Keratinocyte (primary cell): ENCODE measurements around the gene ANKS1A. TPM values are rescaled to one million over a fixed set of nuclear protein-coding genes. Genes with fewer than 3 reads are reported as not detected.

Source experiments
- DNase-seq: peaks from one replicate; pipeline ENCODE4 v3.0.0-alpha.2; 2011; ENCODE audit warnings: low read depth, missing footprints, low spot score
- FAIRE-seq: peaks from 2 replicates; lab custom pipeline; 2011; peaks lifted over from hg19 to GRCh38; lab: Jason Lieb, UNC
- H2AFZ ChIP-seq: 2 replicates; pipeline ENCODE4 v1.6.0; 2012; ENCODE audit warnings: low read length, control low read depth, inconsistent platforms; ENCODE audit not compliant: control insufficient read depth
- H3K27ac ChIP-seq: 2 replicates; pipeline ENCODE4 v1.5.1; 2011; ENCODE audit warnings: low read length; ENCODE audit not compliant: control insufficient read depth, insufficient read depth
- H3K27me3 ChIP-seq: 3 replicates; pipeline ENCODE4 v1.6.0; 2011; ENCODE audit warnings: low read length; ENCODE audit not compliant: control insufficient read depth, insufficient read depth; ENCODE audit errors: extremely low read depth
- H3K36me3 ChIP-seq, 2 experiments: 2 replicates in 1 of 2; 3 replicates in 1 of 2; pipeline ENCODE4 v1.5.1; 2011; ENCODE audit warnings: low read length in 2 of 2, mild to moderate bottlenecking in 1 of 2; ENCODE audit not compliant: control insufficient read depth in 2 of 2, insufficient read depth in 2 of 2; ENCODE audit errors: extremely low read depth in 1 of 2
- H3K4me1 ChIP-seq: 3 replicates; pipeline ENCODE4 v1.5.1; 2011; ENCODE audit warnings: low read length; ENCODE audit not compliant: control insufficient read depth, insufficient read depth; ENCODE audit errors: extremely low read depth
- H3K4me2 ChIP-seq: 3 replicates; pipeline ENCODE4 v1.6.0; 2011; ENCODE audit warnings: low read depth, low read length; ENCODE audit not compliant: control insufficient read depth, insufficient read depth; ENCODE audit errors: extremely low read depth
- H3K4me3 ChIP-seq, 3 experiments: fragments of 200-600 bp in 1 of 3; sonication (generic) in 1 of 3; 2 replicates in 2 of 3; 3 replicates in 1 of 3; pipeline ENCODE4 v1.5.1; 2011 to 2016; ENCODE audit warnings: low read length in 3 of 3, mild to moderate bottlenecking in 3 of 3, control low read depth in 2 of 3, inconsistent platforms in 1 of 3, low read depth in 1 of 3, mixed read lengths in 1 of 3, mixed run types in 1 of 3, moderate library complexity in 1 of 3; ENCODE audit not compliant: control insufficient read depth in 2 of 3, insufficient read depth in 2 of 3; ENCODE audit errors: extremely low read depth in 1 of 3
- H3K79me2 ChIP-seq: 2 replicates; pipeline ENCODE4 v1.6.0; 2012; ENCODE audit warnings: low read length; ENCODE audit not compliant: control insufficient read depth, insufficient read depth
- H3K9ac ChIP-seq: 3 replicates; pipeline ENCODE4 v1.6.0; 2011; ENCODE audit warnings: low read length; ENCODE audit not compliant: control insufficient read depth, insufficient read depth; ENCODE audit errors: extremely low read depth
- H3K9me1 ChIP-seq: 3 replicates; pipeline ENCODE4 v1.6.0; 2011; ENCODE audit warnings: low read length; ENCODE audit not compliant: control insufficient read depth, insufficient read depth; ENCODE audit errors: extremely low read depth
- H3K9me3 ChIP-seq: 2 replicates; pipeline ENCODE4 v1.5.1; 2012; ENCODE audit warnings: low read depth, low read length; ENCODE audit not compliant: control insufficient read depth
- H4K20me1 ChIP-seq: 3 replicates; pipeline ENCODE4 v1.6.0; 2011; ENCODE audit warnings: low read length; ENCODE audit not compliant: control insufficient read depth, insufficient read depth; ENCODE audit errors: extremely low read depth
- CTCF ChIP-seq, 3 experiments: IDR thresholded peaks in 1 of 3; conservative IDR thresholded peaks in 1 of 3; optimal IDR thresholded peaks in 1 of 3; 2 replicates in 2 of 3; 3 replicates in 1 of 3; pipeline versions ENCODE3 to v1.5.1; 2011; ENCODE audit warnings: low read length in 3 of 3, mild to moderate bottlenecking in 3 of 3, moderate library complexity in 2 of 3, control low read depth in 1 of 3, inconsistent platforms in 1 of 3; ENCODE audit not compliant: insufficient read depth in 2 of 3; ENCODE audit errors: extremely low read depth in 1 of 3
- EZH2 ChIP-seq: IDR thresholded peaks from one replicate; pipeline ENCODE4 v1.6.1; 2012; ENCODE audit warnings: inconsistent platforms, mild to moderate bottlenecking, low read length, moderate library complexity
- dilution Hi-C: fragments of 300-500 bp; cut with MboI; formaldehyde crosslinking; loops from one replicate; pipeline ENCODE4 v1.7.0; 2020; ENCODE audit warnings: low sequenced_read_pairs; ENCODE audit not compliant: extremely low pct_ligation_motif_present
- polyA plus RNA-seq, 5 experiments: library from polyadenylated mRNA; depleted of rRNA in 3 of 5; stranded (reverse) in 3 of 5; stranded (forward) in 1 of 5; unstranded in 1 of 5; fragments of >200 nt; gene quantifications; 1 replicate in 1 of 5; 2 replicates in 3 of 5; 3 replicates in 1 of 5; pipeline versions ENCODE4 v1.2.1 to v1.2.3, GENCODE V29; 2011 to 2012; ENCODE audit warnings: missing spikeins in 2 of 5, low read depth in 1 of 5, low replicate concordance in 1 of 5

The ANKS1A gene
- polyA plus RNA-seq, 1 donor (not counting 4 experiments of a cell fraction or from before 2014, with no cell fraction given), result 8.6 TPM

GRCh38 chr6:34912715-34913464 lies 23.8 kb downstream of the ANKS1A start:
- peak overlapping the region; percentile 2 for H3K9ac ChIP-seq
- H2AFZ ChIP-seq, result no peak overlapping the region
- peak overlapping the region in 1 of 3 experiments; percentile 31 for H3K4me3 ChIP-seq
- dilution Hi-C loops, result no loop called here
- H3K36me3 ChIP-seq, result no peaks in the 10 kb centered on the region
- H3K4me1 ChIP-seq, result peaks cover 12% of the 10 kb centered on the region
- H3K9me1 ChIP-seq, result peaks cover 8% of the 10 kb centered on the region
- H4K20me1 ChIP-seq, result peaks cover 40% of the 10 kb centered on the region
- no peak for TF ChIP-seq EZH2
- TF ChIP-seq CTCF (optimal IDR thresholded peaks at IDR 0.05 in 1 of 3, IDR thresholded peaks at IDR 0.05 in 1 of 3, conservative IDR thresholded peaks at IDR 0.05 in 1 of 3; ENCODE audit: extremely low read depth in 1 of 3, insufficient read depth in 2 of 3, low read length in 3 of 3), result no peak
- H3K27ac ChIP-seq, result no peak overlapping the region
- FAIRE-seq (peak; percentile 87), DNase-seq (no peak)
- peak overlapping the region; percentile 61 for H3K4me2 ChIP-seq
- peaks cover 11% of the 10 kb centered on the region for H3K79me2 ChIP-seq
- no peaks in the 10 kb centered on the region for H3K9me3 ChIP-seq
- H3K27me3 ChIP-seq, result no peaks in the 10 kb centered on the region

- DNase-seq, result no peak
- peaks cover 9% of the 10 kb centered on the region for H3K79me2 ChIP-seq
- dilution Hi-C loops, result no loop called here
Measured at GRCh38 chr6:34914358-34914757, 25.3 kb downstream of the ANKS1A start.

More at GRCh38 chr6:34914358-34914757, 25.3 kb downstream of the ANKS1A start:
- H3K9me3 ChIP-seq, result no peaks in the 10 kb centered on the region
- H3K27ac ChIP-seq, result no peak overlapping the region
- H4K20me1 ChIP-seq, result peaks cover 32% of the 10 kb centered on the region
- H3K9me1 ChIP-seq, result peaks cover 8% of the 10 kb centered on the region
- H3K27me3 ChIP-seq, result no peaks in the 10 kb centered on the region
- no peaks in the 10 kb centered on the region for H3K36me3 ChIP-seq
- no peak overlapping the region for H3K4me3 ChIP-seq
- FAIRE-seq, result no peak
- H3K4me1 ChIP-seq, result peaks cover 14% of the 10 kb centered on the region
- no peak for TF ChIP-seq EZH2
- no peak for TF ChIP-seq CTCF (optimal IDR thresholded peaks at IDR 0.05 in 1 of 3, IDR thresholded peaks at IDR 0.05 in 1 of 3, conservative IDR thresholded peaks at IDR 0.05 in 1 of 3; ENCODE audit: extremely low read depth in 1 of 3, insufficient read depth in 2 of 3, low read length in 3 of 3)
- H3K9ac ChIP-seq, result no peak overlapping the region
- no peak overlapping the region for H2AFZ ChIP-seq
- H3K4me2 ChIP-seq, result no peak overlapping the region
